Adrenal gland (tissue), 12 donors: ENCODE measurements around the gene NDUFA3. TPM values are rescaled to one million over a fixed set of nuclear protein-coding genes. Genes with fewer than 3 reads are reported as not detected.

Experiments
- DNase-seq, 7 donors: peaks; one replicate each; pipeline ENCODE4 v3.0.0-alpha.2; 2019 to 2020
- H3K27ac ChIP-seq, 5 donors: fragments of 200-600 bp; sonication (generic) in 4 of 5; 1 replicate in 3 of 5; 2 replicates in 2 of 5; pipeline versions ENCODE4 v1.5.1 to v1.8.0; 2016 to 2020; ENCODE audit warnings: mild to moderate bottlenecking in 1 of 5
- H3K27me3 ChIP-seq: fragments of 200-600 bp; 2 replicates; pipeline ENCODE4 v1.8.0; 2021
- H3K36me3 ChIP-seq, 2 donors: fragments of 200-600 bp; replicated peaks in 1 of 2; 1 replicate in 1 of 2; 2 replicates in 1 of 2; pipeline versions ENCODE4 v1.5.1 to v1.8.0; 2018 to 2022
- H3K4me1 ChIP-seq, 2 donors: fragments of 200-600 bp; replicated peaks in 1 of 2; 1 replicate in 1 of 2; 2 replicates in 1 of 2; pipeline versions ENCODE4 v1.5.1 to v1.8.0; 2018 to 2021
- H3K4me3 ChIP-seq, 4 donors: fragments of 200-600 bp; sonication (generic) in 3 of 4; one replicate each; pipeline ENCODE4 v1.5.1; 2016 to 2018
- H3K9me3 ChIP-seq, 3 donors: fragments of 200-600 bp; sonication (generic) in 1 of 3; replicated peaks in 1 of 3; 1 replicate in 2 of 3; 2 replicates in 1 of 3; pipeline versions ENCODE4 v1.5.1 to v1.8.0; 2016 to 2021
- CTCF ChIP-seq, 6 experiments: fragments of 450-650 bp in 4 of 6; fragments of 200-600 bp in 2 of 6; sonication (generic) in 1 of 6; IDR thresholded peaks; 1 replicate in 5 of 6; 2 replicates in 1 of 6; pipeline versions ENCODE4 v1.5.1 to v1.8.0; 2016 to 2021; ENCODE audit warnings: antibody characterized with exemption in 6 of 6, mild to moderate bottlenecking in 2 of 6, moderate library complexity in 1 of 6
- POLR2A ChIP-seq, 2 donors: fragments of 450-650 bp; IDR thresholded peaks; one replicate each; pipeline ENCODE4 v1.6.1; 2017; ENCODE audit warnings: antibody characterized with exemption in 2 of 2, mild to moderate bottlenecking in 2 of 2, moderate library complexity in 1 of 2
- WGBS, 4 donors: extraction: QIAGEN DNeasy Blood & Tissue Kit in 2 of 4; methylation state at CpG; one replicate each; pipeline versions ENCODE4 v1.1.5 to v1.1.7; 2013 to 2017; 5-methylcytosine and 5-hydroxymethylcytosine counted together
- intact Hi-C, 2 donors: fragments of 100-400 bp; cut with DNase I; formaldehyde crosslinking; loops; one replicate each; pipeline versions ENCODE4 v1.14.1 to v1.15.0; 2022 to 2023
- polyA plus RNA-seq, 3 donors: library from polyadenylated mRNA; stranded (reverse); fragments of 200-250 nt in 2 of 3; fragments of 350-450 nt in 1 of 3; fragmentation: Illumina TruSeq in 1 of 3; extraction: RNeasy Lipid Tissue Mini Kit (QIAGEN cat#74804) in 1 of 3; gene quantifications; one replicate each; pipeline ENCODE4 v1.2.3, GENCODE V29; 2013 to 2014
- total RNA-seq, 9 donors: library from RNA; depleted of rRNA in 4 of 9; stranded (reverse); fragments of >200 nt in 4 of 9; fragments of 120-200 nt in 1 of 9; fragmentation: NEBNext Ultra II Directional in 1 of 9; extraction: Animal tissue kit (Norgen Biotek cat#: 25700) in 1 of 9; gene quantifications; one replicate each; pipeline versions ENCODE4 v1.1.0 to v1.2.4, GENCODE V29; 2013 to 2023
- donor health status: healthy with polysubstance abuse.
- donor health status: Bipolar disorder and iron deficiency.
- donor health status: DM: yes; HTN: yes; CAD: no.
- donor health status: DM: no; HTN: no; CAD: no.
- donor health status: DM: no; HTN: no; CAD: no.
- donor health status: DM: yes; HTN: yes; CAD: no.

Gene NDUFA3
- total and polyA plus RNA-seq, 12 donors = 33.2 to 1,730 (median 173) TPM

GRCh38 chr19:54141356-54141755 lies 38.7 kb downstream of the NDUFA3 start:
- Histone ChIP-seq H3K4me3 (no peak overlapping the region), H3K36me3 (peaks cover 0 to 40% of the 10 kb centered on the region in 2 donors), H3K4me1 (peaks cover 15 to 31% of the 10 kb centered on the region in 2 donors), H3K9me3 (no peaks in the 10 kb centered on the region), H3K27me3 (no peaks in the 10 kb centered on the region), H3K27ac (no peak overlapping the region)
- WGBS, 4 donors = 90 to 95% (median 95%) methylated on average over 3 of the region's 3 CpGs
- TF ChIP-seq POLR2A (IDR thresholded peaks at IDR 0.05) = no peak
- TF ChIP-seq CTCF (IDR thresholded peaks at IDR 0.05) = no peak
- intact Hi-C loops = no loop called here
- DNase-seq = no peak

GRCh38 chr19:54142166-54142780 lies 39.6 kb downstream of the NDUFA3 start:
- peaks cover 0 to 49% of the 10 kb centered on the region in 2 donors for H3K36me3 ChIP-seq

GRCh38 chr19:54145541-54146158 lies 43.0 kb downstream of the NDUFA3 start:
- H3K4me3 ChIP-seq = no peak overlapping the region
- H3K27me3 ChIP-seq = no peaks in the 10 kb centered on the region
- intact Hi-C loops = no loop called here
- H3K4me1 ChIP-seq = peaks cover 0 to 6% of the 10 kb centered on the region in 2 donors
- peak in 3 of 7 donors; percentile 59 to 73 (median 64) for DNase-seq
- no peaks in the 10 kb centered on the region for H3K9me3 ChIP-seq
- peaks cover 0 to 83% of the 10 kb centered on the region in 2 donors for H3K36me3 ChIP-seq
- TF ChIP-seq CTCF (IDR thresholded peaks at IDR 0.05) (no peak), POLR2A (IDR thresholded peaks at IDR 0.05) (no peak)
- WGBS, 4 donors = 69 to 80% (median 73%) methylated on average over 19 to 28 of the region's 28 CpGs
- peak overlapping the region in 2 of 5 donors; percentile 44 to 66 for H3K27ac ChIP-seq

More at GRCh38 chr19:54142166-54142780, 39.6 kb downstream of the NDUFA3 start:
- Histone ChIP-seq H3K9me3 (no peaks in the 10 kb centered on the region), H3K27ac (no peak overlapping the region), H3K4me3 (no peak overlapping the region), H3K4me1 (peaks cover 10 to 28% of the 10 kb centered on the region in 2 donors), H3K27me3 (no peaks in the 10 kb centered on the region)
- intact Hi-C loops = no loop called here
- DNase-seq = no peak
- 83 to 92% (median 85%) methylated on average over 7 of the region's 7 CpGs for WGBS, 4 donors
- no peak for TF ChIP-seq POLR2A (IDR thresholded peaks at IDR 0.05)
- no peak for TF ChIP-seq CTCF (IDR thresholded peaks at IDR 0.05)

GRCh38 chr19:54147676-54148075 lies 45.0 kb downstream of the NDUFA3 start:
- TF ChIP-seq CTCF (IDR thresholded peaks at IDR 0.05) (no peak), POLR2A (IDR thresholded peaks at IDR 0.05) (no peak)
- H3K4me3 ChIP-seq = no peak overlapping the region
- H3K9me3 ChIP-seq = no peaks in the 10 kb centered on the region
- H3K27ac ChIP-seq = peak overlapping the region in 1 of 5 donors; percentile 49
- DNase-seq = no peak
- WGBS, 4 donors = 67 to 93% (median 77%) methylated on average over 3 of the region's 3 CpGs
- H3K27me3 ChIP-seq = no peaks in the 10 kb centered on the region
- H3K36me3 ChIP-seq = peaks cover 0 to 100% of the 10 kb centered on the region in 2 donors
- intact Hi-C loops = no loop called here
- no peaks in the 10 kb centered on the region for H3K4me1 ChIP-seq
